ENCODE measurements around the gene CAMK2A. TPM values are rescaled to one million over a fixed set of nuclear protein-coding genes. Genes with fewer than 3 reads are reported as not detected.

CAMK2A gene
- total RNA-seq, 1 experiment from 2014 or later: not detected

DNA sequence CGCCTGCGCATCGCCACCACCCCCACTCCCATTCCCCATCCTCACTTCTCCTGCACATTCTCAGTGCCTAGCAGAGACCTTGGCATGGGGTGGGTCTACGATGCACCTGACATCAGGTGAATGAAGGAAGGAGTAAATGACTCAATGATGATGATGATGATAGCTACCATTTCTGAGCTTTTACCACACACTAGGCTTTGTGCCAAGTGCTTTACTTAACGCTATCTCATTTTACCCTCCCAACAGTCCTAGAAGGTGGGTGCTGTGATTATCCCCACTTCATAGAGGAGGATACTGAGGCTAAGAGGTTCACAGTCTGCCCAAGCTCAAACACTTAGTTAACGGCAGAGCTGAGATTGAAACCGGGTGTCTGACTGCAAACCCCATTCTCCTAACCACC, 27.1 kb downstream of the CAMK2A start:
- no peak for DNase-seq
- H3K9me3 Mint-ChIP-seq (ENCODE audit: low read depth, unreplicated experiment): no peaks in the 10 kb centered on the region
- intact Hi-C loops (cut with micrococcal nuclease; ENCODE audit: unreplicated experiment): no loop called here
- no peak overlapping the region for H3K27ac Mint-ChIP-seq (ENCODE audit: unreplicated experiment)
- TF ChIP-seq, protein P1, sequence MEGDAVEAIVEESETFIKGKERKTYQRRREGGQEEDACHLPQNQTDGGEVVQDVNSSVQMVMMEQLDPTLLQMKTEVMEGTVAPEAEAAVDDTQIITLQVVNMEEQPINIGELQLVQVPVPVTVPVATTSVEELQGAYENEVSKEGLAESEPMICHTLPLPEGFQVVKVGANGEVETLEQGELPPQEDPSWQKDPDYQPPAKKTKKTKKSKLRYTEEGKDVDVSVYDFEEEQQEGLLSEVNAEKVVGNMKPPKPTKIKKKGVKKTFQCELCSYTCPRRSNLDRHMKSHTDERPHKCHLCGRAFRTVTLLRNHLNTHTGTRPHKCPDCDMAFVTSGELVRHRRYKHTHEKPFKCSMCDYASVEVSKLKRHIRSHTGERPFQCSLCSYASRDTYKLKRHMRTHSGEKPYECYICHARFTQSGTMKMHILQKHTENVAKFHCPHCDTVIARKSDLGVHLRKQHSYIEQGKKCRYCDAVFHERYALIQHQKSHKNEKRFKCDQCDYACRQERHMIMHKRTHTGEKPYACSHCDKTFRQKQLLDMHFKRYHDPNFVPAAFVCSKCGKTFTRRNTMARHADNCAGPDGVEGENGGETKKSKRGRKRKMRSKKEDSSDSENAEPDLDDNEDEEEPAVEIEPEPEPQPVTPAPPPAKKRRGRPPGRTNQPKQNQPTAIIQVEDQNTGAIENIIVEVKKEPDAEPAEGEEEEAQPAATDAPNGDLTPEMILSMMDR (IDR thresholded peaks at IDR 0.05; ENCODE audit: unreplicated experiment): no peak
- H3K4me1 Mint-ChIP-seq (ENCODE audit: low read depth, unreplicated experiment): peaks cover 11% of the 10 kb centered on the region
- peaks cover 15% of the 10 kb centered on the region for H3K27me3 Mint-ChIP-seq (ENCODE audit: unreplicated experiment)
- no TSS peak for BruUV-seq (replicated peaks)
- CTCF ChIA-PET: no interaction called here
- H3K4me3 Mint-ChIP-seq (ENCODE audit: low read depth, unreplicated experiment): no peak overlapping the region
- no peaks in the 10 kb centered on the region for H3K36me3 Mint-ChIP-seq (ENCODE audit: insufficient read depth, unreplicated experiment)

DNA sequence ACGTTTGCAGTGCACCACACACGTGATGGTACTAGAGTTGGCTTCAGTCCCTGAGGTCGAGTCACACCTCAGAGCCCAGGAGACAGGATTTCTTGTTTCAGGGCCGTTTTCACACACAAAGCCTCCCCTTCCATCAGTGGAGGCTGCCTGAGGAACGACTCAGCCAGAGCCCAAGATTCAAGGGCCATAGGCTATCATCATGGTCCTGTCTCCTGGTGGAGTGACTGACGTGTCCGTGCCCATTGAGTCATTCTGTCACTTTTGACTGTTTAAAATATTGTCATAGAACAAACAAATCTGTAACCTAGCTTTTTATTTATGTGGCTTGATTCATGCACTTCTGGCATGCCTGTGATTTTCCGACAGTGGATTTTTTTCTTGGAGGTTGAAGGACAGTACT, 28.3 kb downstream of the CAMK2A start:
- Mint-ChIP-seq H3K27me3 (ENCODE audit: unreplicated experiment) (peaks cover 15% of the 10 kb centered on the region), H3K27ac (ENCODE audit: unreplicated experiment) (no peak overlapping the region), H3K4me1 (ENCODE audit: low read depth, unreplicated experiment) (peaks cover 11% of the 10 kb centered on the region), H3K4me3 (ENCODE audit: low read depth, unreplicated experiment) (no peak overlapping the region), H3K9me3 (ENCODE audit: low read depth, unreplicated experiment) (no peaks in the 10 kb centered on the region), H3K36me3 (ENCODE audit: insufficient read depth, unreplicated experiment) (no peaks in the 10 kb centered on the region)
- CTCF ChIA-PET: interaction anchor here (0.6 to 1.0 kb wide), 3 partner anchors 9 to 238 kb away, joined by 3 to 5 read pairs (median 4); no protein-coding TSS in a partner anchor
- DNase-seq: no peak
- TF ChIP-seq, protein P1 (IDR thresholded peaks at IDR 0.05; ENCODE audit: unreplicated experiment): no peak
- intact Hi-C loops (cut with micrococcal nuclease; ENCODE audit: unreplicated experiment): no loop called here
- BruUV-seq (replicated peaks): no TSS peak

DNA sequence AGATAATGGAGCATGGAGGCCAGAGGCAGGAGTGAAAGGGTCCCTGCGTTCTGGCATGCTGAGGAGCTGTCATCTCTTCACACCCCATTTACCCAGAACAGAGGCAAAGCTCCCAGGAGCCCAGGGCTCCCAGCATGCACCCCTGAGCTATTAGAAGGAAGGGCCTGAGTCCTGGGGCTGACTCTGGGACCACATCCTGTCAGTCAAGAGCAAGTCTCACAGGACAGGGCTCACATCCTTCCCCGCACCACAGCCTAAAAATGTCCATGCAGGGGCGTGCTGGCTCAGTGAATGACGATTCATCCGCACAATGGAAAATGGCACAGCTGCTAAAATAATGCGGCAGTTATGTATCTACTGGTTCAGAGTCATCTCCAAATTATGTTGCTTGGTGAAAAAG, 31.4 kb downstream of the CAMK2A start:
- Mint-ChIP-seq H3K27me3 (ENCODE audit: unreplicated experiment) (peaks cover 25% of the 10 kb centered on the region), H3K4me1 (ENCODE audit: low read depth, unreplicated experiment) (peaks cover 3% of the 10 kb centered on the region), H3K36me3 (ENCODE audit: insufficient read depth, unreplicated experiment) (no peaks in the 10 kb centered on the region), H3K4me3 (ENCODE audit: low read depth, unreplicated experiment) (no peak overlapping the region), H3K27ac (ENCODE audit: unreplicated experiment) (no peak overlapping the region), H3K9me3 (ENCODE audit: low read depth, unreplicated experiment) (no peaks in the 10 kb centered on the region)
- TF ChIP-seq, protein P1 (IDR thresholded peaks at IDR 0.05; ENCODE audit: unreplicated experiment): no peak
- DNase-seq: no peak
- intact Hi-C loops (cut with micrococcal nuclease; ENCODE audit: unreplicated experiment): no loop called here
- CTCF ChIA-PET: no interaction called here
- BruUV-seq (replicated peaks): no TSS peak

DNA sequence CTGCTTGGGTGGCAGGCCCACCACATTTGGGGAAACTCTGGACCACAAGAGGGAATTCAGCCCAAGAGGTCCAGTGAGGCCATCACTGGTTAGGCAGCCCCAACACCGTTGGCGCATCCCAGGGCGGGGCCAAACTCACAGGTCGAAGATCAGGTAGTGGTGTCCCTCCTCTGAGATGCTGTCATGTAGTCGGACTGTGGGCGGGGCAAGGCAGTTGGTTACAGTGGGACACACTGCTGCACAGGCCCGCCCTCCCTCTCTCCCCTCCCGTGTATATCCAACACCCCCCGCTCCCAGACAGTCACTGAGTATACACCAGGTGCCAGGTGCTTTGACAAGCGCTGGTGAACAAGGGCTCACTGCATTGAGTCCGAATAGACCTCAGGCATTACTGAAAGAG, 32.1 kb downstream of the CAMK2A start:
- BruUV-seq (replicated peaks): no TSS peak
- DNase-seq: no peak
- TF ChIP-seq, protein P1 (IDR thresholded peaks at IDR 0.05; ENCODE audit: unreplicated experiment): no peak
- intact Hi-C loops (cut with micrococcal nuclease; ENCODE audit: unreplicated experiment): no loop called here
- Mint-ChIP-seq H3K36me3 (ENCODE audit: insufficient read depth, unreplicated experiment) (no peaks in the 10 kb centered on the region), H3K27ac (ENCODE audit: unreplicated experiment) (no peak overlapping the region), H3K27me3 (ENCODE audit: unreplicated experiment) (peaks cover 27% of the 10 kb centered on the region), H3K4me1 (ENCODE audit: low read depth, unreplicated experiment) (no peaks in the 10 kb centered on the region), H3K9me3 (ENCODE audit: low read depth, unreplicated experiment) (no peaks in the 10 kb centered on the region), H3K4me3 (ENCODE audit: low read depth, unreplicated experiment) (no peak overlapping the region)
- CTCF ChIA-PET: no interaction called here
